ENCODE data around the gene MATN1. TPM values are rescaled to one million over a fixed set of nuclear protein-coding genes. Genes with fewer than 3 reads are reported as not detected.

MATN1 gene
- total RNA-seq, 1 donor from 2014 or later: not detected

DNA sequence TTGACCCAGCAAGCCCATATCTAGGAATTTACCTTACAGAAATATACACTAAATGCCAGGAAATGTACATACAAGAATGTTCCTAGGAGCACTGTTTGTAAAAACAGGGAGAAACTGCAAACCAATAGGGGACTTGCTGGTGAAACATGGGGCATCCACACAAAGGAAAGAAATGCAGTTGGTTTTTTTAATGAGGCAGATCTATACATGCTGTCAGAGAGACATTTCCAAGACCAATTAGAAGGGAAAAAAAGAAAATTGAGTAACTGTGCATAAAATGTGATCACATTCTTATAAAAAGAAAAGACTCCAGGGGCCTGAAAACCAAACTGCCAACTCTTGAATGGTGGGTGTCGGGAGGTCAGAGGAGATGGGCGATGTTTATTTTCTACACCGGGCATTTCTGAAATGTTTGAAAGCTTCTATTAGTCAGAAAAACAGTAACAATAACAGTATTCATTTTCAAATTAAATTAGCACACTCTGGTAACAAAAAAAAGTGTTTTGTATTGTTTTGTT lies 56.6 kb downstream of the MATN1 start:
- intact Hi-C loops (cut with micrococcal nuclease): no loop called here
- Histone ChIP-seq H3K4me1 (no peaks in the 10 kb centered on the region), H3K9me3 (replicated peaks) (no peaks in the 10 kb centered on the region), H3K4me3 (no peak overlapping the region), H3K27ac (replicated peaks) (no peak overlapping the region), H3K27me3 (ENCODE audit: low read depth) (peaks cover 42% of the 10 kb centered on the region), H3K36me3 (no peaks in the 10 kb centered on the region)
- no peak for DNase-seq
- TF ChIP-seq, protein P1, sequence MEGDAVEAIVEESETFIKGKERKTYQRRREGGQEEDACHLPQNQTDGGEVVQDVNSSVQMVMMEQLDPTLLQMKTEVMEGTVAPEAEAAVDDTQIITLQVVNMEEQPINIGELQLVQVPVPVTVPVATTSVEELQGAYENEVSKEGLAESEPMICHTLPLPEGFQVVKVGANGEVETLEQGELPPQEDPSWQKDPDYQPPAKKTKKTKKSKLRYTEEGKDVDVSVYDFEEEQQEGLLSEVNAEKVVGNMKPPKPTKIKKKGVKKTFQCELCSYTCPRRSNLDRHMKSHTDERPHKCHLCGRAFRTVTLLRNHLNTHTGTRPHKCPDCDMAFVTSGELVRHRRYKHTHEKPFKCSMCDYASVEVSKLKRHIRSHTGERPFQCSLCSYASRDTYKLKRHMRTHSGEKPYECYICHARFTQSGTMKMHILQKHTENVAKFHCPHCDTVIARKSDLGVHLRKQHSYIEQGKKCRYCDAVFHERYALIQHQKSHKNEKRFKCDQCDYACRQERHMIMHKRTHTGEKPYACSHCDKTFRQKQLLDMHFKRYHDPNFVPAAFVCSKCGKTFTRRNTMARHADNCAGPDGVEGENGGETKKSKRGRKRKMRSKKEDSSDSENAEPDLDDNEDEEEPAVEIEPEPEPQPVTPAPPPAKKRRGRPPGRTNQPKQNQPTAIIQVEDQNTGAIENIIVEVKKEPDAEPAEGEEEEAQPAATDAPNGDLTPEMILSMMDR (IDR thresholded peaks at IDR 0.05; ENCODE audit: borderline replicate concordance): no peak

- H3K27me3 ChIP-seq (ENCODE audit: low read depth): peaks cover 33% of the 10 kb centered on the region
- H3K36me3 ChIP-seq: no peaks in the 10 kb centered on the region
- H3K4me1 ChIP-seq: no peaks in the 10 kb centered on the region
- TF ChIP-seq, protein P1 (IDR thresholded peaks at IDR 0.05; ENCODE audit: borderline replicate concordance): no peak
- H3K27ac ChIP-seq (replicated peaks): no peak overlapping the region
- intact Hi-C loops (cut with micrococcal nuclease): no loop called here
- no peak overlapping the region for H3K4me3 ChIP-seq
- no peak for DNase-seq
- H3K9me3 ChIP-seq (replicated peaks): no peaks in the 10 kb centered on the region
Observed at GRCh38 chr1:30665216-30666010, 58.0 kb downstream of the MATN1 start.

DNA sequence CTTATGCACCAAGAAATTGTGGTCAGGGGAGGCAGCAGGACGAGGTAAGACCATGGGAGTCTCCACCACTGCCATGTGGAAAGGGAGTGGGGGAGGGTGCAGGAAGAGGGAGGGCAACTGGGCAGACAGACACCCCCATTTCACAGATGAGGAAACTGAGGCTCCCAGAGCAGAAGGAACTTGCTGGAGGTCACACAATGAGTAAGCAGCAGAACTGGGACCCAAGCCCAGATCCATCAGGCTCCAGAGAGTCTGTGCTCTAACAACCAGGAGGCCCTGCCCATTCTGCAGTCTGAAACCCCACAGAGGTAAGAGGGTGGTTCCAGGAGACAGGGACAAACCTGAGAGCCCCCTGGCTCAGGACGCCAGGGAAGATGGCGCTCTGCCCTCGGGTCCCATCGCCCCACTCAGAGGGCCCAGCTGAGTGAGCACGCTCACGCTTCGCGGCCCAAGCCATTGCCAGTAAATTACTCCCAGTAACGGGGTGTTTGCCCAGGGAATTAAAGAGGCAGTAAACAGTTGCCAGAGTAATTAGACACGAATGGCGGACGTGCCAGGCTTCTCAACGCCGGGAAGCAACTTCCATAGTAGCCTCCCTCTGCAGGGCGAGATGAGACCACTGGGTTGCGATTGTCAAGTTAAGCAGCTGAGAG lies 59.2 kb downstream of the MATN1 start:
- no peak for DNase-seq
- intact Hi-C loops (cut with micrococcal nuclease): no loop called here
- no peaks in the 10 kb centered on the region for H3K4me1 ChIP-seq

GRCh38 chr1:30663596-30664091 lies 59.7 kb downstream of the MATN1 start:
- H3K9me3 ChIP-seq (replicated peaks): no peaks in the 10 kb centered on the region
- TF ChIP-seq, protein P1 (IDR thresholded peaks at IDR 0.05; ENCODE audit: borderline replicate concordance): no peak
- H3K27me3 ChIP-seq (ENCODE audit: low read depth): peaks cover 34% of the 10 kb centered on the region
- no peak overlapping the region for H3K27ac ChIP-seq (replicated peaks)
- no peak overlapping the region for H3K4me3 ChIP-seq
- intact Hi-C loops (cut with micrococcal nuclease): no loop called here
- no peaks in the 10 kb centered on the region for H3K4me1 ChIP-seq
- H3K36me3 ChIP-seq: no peaks in the 10 kb centered on the region
- DNase-seq: no peak

More for the DNA sequence above, 59.2 kb downstream of the MATN1 start:
- Histone ChIP-seq H3K9me3 (replicated peaks) (no peaks in the 10 kb centered on the region), H3K27ac (replicated peaks) (no peak overlapping the region), H3K4me3 (no peak overlapping the region), H3K27me3 (ENCODE audit: low read depth) (peaks cover 34% of the 10 kb centered on the region), H3K36me3 (no peaks in the 10 kb centered on the region)
- TF ChIP-seq, protein P1 (IDR thresholded peaks at IDR 0.05; ENCODE audit: borderline replicate concordance): no peak

DNA sequence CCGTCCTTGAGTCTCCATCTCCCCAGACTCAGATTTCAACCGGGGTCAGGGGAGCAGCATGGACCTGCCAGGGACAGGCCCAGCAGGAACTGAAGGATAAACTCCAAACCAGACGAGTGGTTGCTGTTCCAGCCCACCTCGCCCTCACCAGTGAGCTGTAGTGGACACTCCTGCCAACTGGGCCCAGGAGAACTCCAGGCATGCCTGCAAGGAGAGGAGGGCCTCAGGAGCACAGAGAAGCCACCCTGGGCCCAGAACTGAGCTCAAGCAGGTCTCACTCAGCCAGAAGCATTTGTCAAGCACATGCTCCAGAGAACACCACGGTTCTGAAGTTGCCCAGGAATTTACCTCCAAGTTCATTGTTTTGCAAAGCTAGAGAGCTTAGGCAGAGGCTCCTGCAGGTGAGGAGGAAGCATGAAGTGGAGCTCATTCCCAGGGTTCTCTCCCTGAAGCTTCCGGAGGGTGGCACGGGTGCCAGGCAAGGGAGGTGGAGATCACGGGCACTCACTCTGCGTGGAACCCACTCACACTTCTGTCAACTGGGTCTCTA lies 61.0 kb downstream of the MATN1 start:
- H3K4me1 ChIP-seq: no peaks in the 10 kb centered on the region
- H3K9me3 ChIP-seq (replicated peaks): no peaks in the 10 kb centered on the region
- intact Hi-C loops (cut with micrococcal nuclease): no loop called here
- H3K4me3 ChIP-seq: no peak overlapping the region
- peaks cover 33% of the 10 kb centered on the region for H3K27me3 ChIP-seq (ENCODE audit: low read depth)
- TF ChIP-seq, protein P1 (IDR thresholded peaks at IDR 0.05; ENCODE audit: borderline replicate concordance): no peak
- no peak overlapping the region for H3K27ac ChIP-seq (replicated peaks)
- no peak for DNase-seq
- H3K36me3 ChIP-seq: no peaks in the 10 kb centered on the region

All from left ventricle myocardium inferior (tissue), 1 donor.